ENCODE measurements around the gene KIF13A. TPM values are rescaled to one million over a fixed set of nuclear protein-coding genes. Genes with fewer than 3 reads are reported as not detected.
"Not testable (repeated sequence)": the region's sequence is repeated elsewhere in the genome, so short reads cannot be mapped to it uniquely, and the experiment has no call there.

The KIF13A gene
- total RNA-seq, 1 experiment from 2014 or later = 49.3 TPM

DNA sequence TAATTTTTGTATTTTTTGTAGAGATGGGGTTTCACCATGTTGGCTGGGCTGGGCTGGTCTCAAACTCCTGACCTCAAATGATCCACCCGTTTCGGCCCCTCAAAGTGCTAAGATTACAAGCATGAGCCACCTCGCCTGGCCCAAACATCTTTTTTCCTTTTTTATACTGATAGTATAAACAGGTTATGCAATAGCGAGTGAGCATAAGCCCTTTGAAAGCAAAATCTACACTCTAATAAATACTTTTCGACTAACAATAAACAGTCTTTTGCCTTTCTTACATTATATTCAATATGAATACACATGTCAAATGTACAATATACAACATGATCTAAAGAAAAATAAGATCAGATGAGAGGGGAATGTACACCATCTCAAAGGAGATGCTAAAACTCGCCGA, 38.7 kb downstream of the KIF13A start:
- in situ Hi-C loops (cut with HindIII; ENCODE audit: low pct_unique_long_range_greater_than_20kb, low sequenced_read_pairs) (no loop called here), intact Hi-C loops (cut with micrococcal nuclease; ENCODE audit: unreplicated experiment) (no loop called here)
- Histone ChIP-seq H3K27me3 (ENCODE audit: control insufficient read depth, insufficient read depth, low read length) (no peaks in the 10 kb centered on the region), H3K36me3 (ENCODE audit: control insufficient read depth, insufficient read depth, low read length) (no peaks in the 10 kb centered on the region), H3K27ac (ENCODE audit: low read length) (no peak overlapping the region), H3K4me1 (ENCODE audit: control insufficient read depth, insufficient read depth, low read length) (no peaks in the 10 kb centered on the region), H3K4me3 (ENCODE audit: low read depth in 2 of 2, low read length in 2 of 2) (no peak overlapping the region), H3K9me3 (ENCODE audit: control insufficient read depth, insufficient read depth, low read depth, low read length) (no peaks in the 10 kb centered on the region)
- POLR2A ChIA-PET = no interaction called here
- TF ChIP-seq TCF7L2 (IDR thresholded peaks at IDR 0.05; ENCODE audit: low read depth, low read length) = no peak
- TF ChIP-seq, protein P1, sequence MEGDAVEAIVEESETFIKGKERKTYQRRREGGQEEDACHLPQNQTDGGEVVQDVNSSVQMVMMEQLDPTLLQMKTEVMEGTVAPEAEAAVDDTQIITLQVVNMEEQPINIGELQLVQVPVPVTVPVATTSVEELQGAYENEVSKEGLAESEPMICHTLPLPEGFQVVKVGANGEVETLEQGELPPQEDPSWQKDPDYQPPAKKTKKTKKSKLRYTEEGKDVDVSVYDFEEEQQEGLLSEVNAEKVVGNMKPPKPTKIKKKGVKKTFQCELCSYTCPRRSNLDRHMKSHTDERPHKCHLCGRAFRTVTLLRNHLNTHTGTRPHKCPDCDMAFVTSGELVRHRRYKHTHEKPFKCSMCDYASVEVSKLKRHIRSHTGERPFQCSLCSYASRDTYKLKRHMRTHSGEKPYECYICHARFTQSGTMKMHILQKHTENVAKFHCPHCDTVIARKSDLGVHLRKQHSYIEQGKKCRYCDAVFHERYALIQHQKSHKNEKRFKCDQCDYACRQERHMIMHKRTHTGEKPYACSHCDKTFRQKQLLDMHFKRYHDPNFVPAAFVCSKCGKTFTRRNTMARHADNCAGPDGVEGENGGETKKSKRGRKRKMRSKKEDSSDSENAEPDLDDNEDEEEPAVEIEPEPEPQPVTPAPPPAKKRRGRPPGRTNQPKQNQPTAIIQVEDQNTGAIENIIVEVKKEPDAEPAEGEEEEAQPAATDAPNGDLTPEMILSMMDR (IDR thresholded peaks at IDR 0.05) = no peak
- TF ChIP-seq, protein P2, sequence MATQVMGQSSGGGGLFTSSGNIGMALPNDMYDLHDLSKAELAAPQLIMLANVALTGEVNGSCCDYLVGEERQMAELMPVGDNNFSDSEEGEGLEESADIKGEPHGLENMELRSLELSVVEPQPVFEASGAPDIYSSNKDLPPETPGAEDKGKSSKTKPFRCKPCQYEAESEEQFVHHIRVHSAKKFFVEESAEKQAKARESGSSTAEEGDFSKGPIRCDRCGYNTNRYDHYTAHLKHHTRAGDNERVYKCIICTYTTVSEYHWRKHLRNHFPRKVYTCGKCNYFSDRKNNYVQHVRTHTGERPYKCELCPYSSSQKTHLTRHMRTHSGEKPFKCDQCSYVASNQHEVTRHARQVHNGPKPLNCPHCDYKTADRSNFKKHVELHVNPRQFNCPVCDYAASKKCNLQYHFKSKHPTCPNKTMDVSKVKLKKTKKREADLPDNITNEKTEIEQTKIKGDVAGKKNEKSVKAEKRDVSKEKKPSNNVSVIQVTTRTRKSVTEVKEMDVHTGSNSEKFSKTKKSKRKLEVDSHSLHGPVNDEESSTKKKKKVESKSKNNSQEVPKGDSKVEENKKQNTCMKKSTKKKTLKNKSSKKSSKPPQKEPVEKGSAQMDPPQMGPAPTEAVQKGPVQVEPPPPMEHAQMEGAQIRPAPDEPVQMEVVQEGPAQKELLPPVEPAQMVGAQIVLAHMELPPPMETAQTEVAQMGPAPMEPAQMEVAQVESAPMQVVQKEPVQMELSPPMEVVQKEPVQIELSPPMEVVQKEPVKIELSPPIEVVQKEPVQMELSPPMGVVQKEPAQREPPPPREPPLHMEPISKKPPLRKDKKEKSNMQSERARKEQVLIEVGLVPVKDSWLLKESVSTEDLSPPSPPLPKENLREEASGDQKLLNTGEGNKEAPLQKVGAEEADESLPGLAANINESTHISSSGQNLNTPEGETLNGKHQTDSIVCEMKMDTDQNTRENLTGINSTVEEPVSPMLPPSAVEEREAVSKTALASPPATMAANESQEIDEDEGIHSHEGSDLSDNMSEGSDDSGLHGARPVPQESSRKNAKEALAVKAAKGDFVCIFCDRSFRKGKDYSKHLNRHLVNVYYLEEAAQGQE (IDR thresholded peaks at IDR 0.05; ENCODE audit: insufficient read depth in 1 of 2, low read depth in 2 of 2, low read length in 1 of 2) = no peak
- TF ChIP-seq POLR2AphosphoS5 (IDR thresholded peaks at IDR 0.05; ENCODE audit: low read depth, low read length) = no peak
- TF ChIP-seq SIN3A (IDR thresholded peaks at IDR 0.05; ENCODE audit: borderline replicate concordance, insufficient read depth, low read depth, low read length) = no peak
- ATAC-seq = no peak
- DNase-seq (ENCODE audit: low read depth, low spot score) = no peak
- CTCF ChIA-PET = no interaction called here
- no TSS peak for BruUV-seq (replicated peaks)

DNA sequence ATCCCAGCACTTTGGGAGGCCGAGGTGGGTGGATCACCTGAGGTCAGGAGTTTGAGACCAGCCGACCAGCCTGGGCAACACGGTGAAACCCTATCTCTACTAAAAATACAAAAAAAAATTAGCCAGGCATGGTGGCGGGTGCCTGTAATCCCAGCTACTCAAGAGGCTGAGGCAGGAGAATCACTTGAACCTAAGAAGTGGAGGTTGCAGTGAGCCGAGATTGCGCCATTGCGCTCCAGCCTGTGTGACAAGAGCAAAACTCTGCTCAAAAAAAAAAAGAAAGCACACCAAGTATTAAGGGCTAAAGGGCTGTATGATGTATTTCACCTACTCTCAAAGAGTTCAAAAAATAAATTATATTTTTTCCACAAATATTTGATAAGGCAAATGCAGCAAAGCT, 39.9 kb downstream of the KIF13A start:
- H3K4me3 ChIP-seq (ENCODE audit: low read depth in 2 of 2, low read length in 2 of 2); H3K27me3 ChIP-seq (ENCODE audit: control insufficient read depth, insufficient read depth, low read length); BruUV-seq (replicated peaks); ATAC-seq; intact Hi-C loops (cut with micrococcal nuclease; ENCODE audit: unreplicated experiment); H3K36me3 ChIP-seq (ENCODE audit: control insufficient read depth, insufficient read depth, low read length); H3K27ac ChIP-seq (ENCODE audit: low read length); DNase-seq (ENCODE audit: low read depth, low spot score); in situ Hi-C loops (cut with HindIII; ENCODE audit: low pct_unique_long_range_greater_than_20kb, low sequenced_read_pairs); H3K4me1 ChIP-seq (ENCODE audit: control insufficient read depth, insufficient read depth, low read length); H3K9me3 ChIP-seq (ENCODE audit: control insufficient read depth, insufficient read depth, low read depth, low read length): not testable (repeated sequence)
- POLR2A ChIA-PET = interaction anchor here (0.6 kb wide), 1 partner anchor 15 kb away, joined by 3 read pairs; no protein-coding TSS in a partner anchor
- CTCF ChIA-PET = interaction anchor here (0.7 kb wide), 1 partner anchor 1235 kb away, joined by 5 read pairs; no protein-coding TSS in a partner anchor

DNA sequence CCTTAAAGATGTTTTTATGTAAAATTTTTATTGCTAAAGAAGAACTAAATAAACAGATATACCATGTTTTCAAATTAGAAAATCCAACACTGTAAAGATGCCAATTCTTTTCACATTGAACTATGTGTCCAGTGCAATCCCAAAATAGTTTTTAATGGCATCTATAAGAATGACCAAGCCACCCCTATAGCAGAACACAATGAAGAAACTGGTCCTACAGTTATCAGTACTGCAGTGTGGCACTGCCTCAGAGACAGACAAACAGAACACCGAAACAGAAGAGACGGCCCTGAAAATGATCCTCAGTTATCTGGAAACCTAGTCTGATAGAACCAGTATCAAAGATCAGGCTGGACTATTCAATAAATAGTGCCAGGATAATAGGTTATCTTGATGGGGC, 41.9 kb downstream of the KIF13A start:
- DNase-seq (ENCODE audit: low read depth, low spot score) = no peak
- BruUV-seq (replicated peaks) = no TSS peak
- ChIA-PET POLR2A (no interaction called here), CTCF (no interaction called here)
- no peak for ATAC-seq
- Histone ChIP-seq H3K27ac (ENCODE audit: low read length) (no peak overlapping the region), H3K9me3 (ENCODE audit: control insufficient read depth, insufficient read depth, low read depth, low read length) (no peaks in the 10 kb centered on the region), H3K27me3 (ENCODE audit: control insufficient read depth, insufficient read depth, low read length) (no peaks in the 10 kb centered on the region), H3K36me3 (ENCODE audit: control insufficient read depth, insufficient read depth, low read length) (no peaks in the 10 kb centered on the region), H3K4me3 (ENCODE audit: low read depth in 2 of 2, low read length in 2 of 2) (no peak overlapping the region), H3K4me1 (ENCODE audit: control insufficient read depth, insufficient read depth, low read length) (no peaks in the 10 kb centered on the region)
- in situ Hi-C loops (cut with HindIII; ENCODE audit: low pct_unique_long_range_greater_than_20kb, low sequenced_read_pairs) (no loop called here), intact Hi-C loops (cut with micrococcal nuclease; ENCODE audit: unreplicated experiment) (no loop called here)
- no peak for TF ChIP-seq POLR2AphosphoS5 (IDR thresholded peaks at IDR 0.05; ENCODE audit: low read depth, low read length)
- no peak for TF ChIP-seq SIN3A (IDR thresholded peaks at IDR 0.05; ENCODE audit: borderline replicate concordance, insufficient read depth, low read depth, low read length)
- TF ChIP-seq, protein P2 (IDR thresholded peaks at IDR 0.05; ENCODE audit: insufficient read depth in 1 of 2, low read depth in 2 of 2, low read length in 1 of 2) = no peak
- TF ChIP-seq, protein P1 (IDR thresholded peaks at IDR 0.05) = no peak
- TF ChIP-seq TCF7L2 (IDR thresholded peaks at IDR 0.05; ENCODE audit: low read depth, low read length) = no peak

Measured in Panc1 (cell line).